GM18520 (cell line): Measurements from ENCODE around the gene CCDC112.
A peak's percentile ranks its signal among the peaks of the same experiment; 100 is the strongest.
"Not testable (repeated sequence)": the region's sequence is repeated elsewhere in the genome, so short reads cannot be mapped to it uniquely, and the experiment has no call there.

Experiments used
- ATAC-seq: cut with Tn5 transposase; IDR thresholded peaks from one replicate; pipeline ENCODE4 v1.9.1; 2021; ENCODE audit not compliant: unreplicated experiment

CCDC112 gene

DNA sequence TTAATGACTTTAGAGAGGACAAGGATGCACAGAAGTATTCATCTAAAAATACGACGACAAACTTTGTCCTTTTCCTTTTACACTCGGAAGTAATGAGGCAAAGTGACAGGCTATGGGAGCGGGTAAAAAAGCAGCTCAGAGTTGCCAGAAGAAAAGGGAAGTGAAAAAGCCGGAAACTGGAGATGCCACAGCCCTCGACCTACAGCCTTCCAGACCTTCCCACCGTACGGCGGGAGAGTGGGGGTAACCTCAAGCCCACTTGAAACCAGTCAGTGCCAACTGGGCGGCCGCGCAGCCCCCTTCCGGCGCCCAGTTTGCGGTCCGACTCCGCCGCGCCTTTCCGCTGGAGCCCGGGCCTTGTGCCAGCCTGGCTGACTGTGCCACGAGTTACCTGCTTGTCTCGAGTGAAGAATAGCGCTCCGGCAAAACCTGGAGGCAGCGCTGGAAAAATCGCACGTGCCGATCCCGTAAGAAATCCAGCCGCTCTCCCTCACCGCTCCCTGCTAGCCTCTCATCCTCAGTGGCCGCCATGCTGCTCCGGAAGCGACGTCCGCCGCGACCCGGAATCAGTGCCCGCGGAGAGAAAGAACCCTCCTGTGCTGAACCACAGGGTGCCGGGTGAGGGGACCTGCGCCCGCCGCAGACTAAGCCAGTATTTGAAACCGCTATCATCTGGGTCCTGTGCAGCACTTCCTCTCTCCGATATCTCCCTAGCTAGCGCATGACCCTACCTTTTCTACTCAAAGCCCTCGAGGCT lies 34.0 kb downstream of the CCDC112 start, which contains the start of gene PGGT1B:
Gene PGGT1B, minus strand, starts transcription at position 557 of the 757 bp plus-strand sequence. Its CDS starts 26 bp downstream, at position 531.
- peak; percentile 68 for ATAC-seq

GRCh38 chr5:115262011-115262320 lies 34.5 kb downstream of the CCDC112 start:
- peak; percentile 17 for ATAC-seq

- ATAC-seq, result no peak
Observed at GRCh38 chr5:115260248-115260647, 36.2 kb downstream of the CCDC112 start.

GRCh38 chr5:115257981-115258380 lies 38.5 kb downstream of the CCDC112 start:
- no peak for ATAC-seq

GRCh38 chr5:115249379-115249778 lies 47.1 kb downstream of the CCDC112 start:
- not testable (repeated sequence) for ATAC-seq

DNA sequence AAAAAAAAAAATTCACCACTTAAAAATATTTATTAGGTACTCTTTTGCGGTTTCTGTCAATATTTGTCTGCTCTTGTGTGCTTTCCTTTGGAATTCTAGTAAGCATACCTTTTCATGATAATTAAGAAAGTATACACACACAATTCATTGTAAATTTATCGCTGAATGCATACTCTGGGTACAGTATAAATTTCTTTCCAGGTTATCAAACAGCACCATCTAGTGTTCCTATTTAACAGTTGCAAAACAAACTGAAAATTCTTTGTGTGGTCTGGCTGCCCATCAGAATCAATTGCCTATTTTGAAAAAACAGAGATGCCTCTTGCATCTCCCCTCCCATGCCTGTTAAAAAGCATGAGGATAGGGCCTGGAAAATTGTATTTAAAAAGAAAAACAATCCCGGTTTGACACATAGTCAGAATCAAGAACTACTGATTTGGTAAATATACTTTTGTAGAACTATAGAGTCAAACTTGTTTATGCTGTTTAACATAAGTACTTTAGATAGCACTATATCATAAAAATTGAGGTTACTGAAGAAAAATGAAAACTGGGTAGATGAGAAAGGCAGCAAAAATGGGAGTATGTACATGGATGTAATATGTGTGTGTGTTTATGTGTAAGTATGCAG lies 50.0 kb downstream of the CCDC112 start:
- no peak for ATAC-seq

DNA sequence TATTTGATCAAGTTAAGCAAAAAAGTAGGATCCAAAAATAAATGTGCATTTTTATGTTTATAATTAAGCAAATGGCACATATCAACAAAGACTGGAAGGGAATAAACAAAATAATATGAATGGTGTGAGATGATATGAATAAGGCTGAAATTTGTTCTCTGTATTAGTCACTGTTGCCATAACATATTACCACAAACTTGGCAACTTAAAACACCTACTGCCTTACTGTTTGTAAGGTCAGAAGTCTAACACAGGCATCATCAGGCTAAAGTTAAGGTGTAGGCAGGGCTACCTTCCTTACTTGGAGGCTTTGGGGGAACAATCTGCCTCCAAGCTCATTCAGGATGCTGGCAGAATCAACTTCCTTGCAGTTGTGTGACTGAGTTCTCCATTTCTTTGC lies 53.0 kb downstream of the CCDC112 start:
- peak; percentile 94 for ATAC-seq

DNA sequence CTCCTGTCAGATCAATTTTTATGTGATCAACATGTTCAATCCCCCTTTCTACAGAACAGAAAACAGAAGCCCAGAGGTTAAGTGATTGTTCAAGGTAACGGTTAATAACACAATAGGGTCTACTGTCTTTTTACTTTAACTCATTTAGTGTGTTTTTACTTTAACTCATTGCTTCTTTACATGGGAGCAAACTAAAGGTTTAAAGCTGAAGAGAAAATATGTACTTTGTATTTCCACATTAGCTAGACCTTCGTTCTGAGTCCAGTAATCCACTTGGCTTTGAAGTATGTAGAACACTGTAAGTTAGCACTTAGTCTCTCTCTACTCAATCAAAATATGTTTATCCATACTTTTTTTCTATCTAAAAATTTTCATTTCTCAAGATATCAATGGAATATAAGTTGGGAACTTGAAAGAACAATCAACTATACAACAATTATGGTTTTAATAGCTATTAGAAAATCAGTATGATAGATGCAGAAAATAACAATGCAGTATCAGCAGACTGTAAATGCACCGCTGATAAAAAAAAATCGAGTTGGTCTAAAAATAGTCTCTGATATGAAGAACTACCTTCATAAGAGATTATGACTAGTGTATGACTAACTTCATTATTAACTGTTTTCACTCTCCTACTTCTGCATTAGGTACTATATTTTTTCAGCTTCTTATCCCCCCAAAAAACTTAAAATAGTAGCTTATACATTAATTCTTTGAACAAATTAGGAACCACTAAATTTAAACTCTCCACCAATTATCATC lies 54.4 kb downstream of the CCDC112 start:
- ATAC-seq, result no peak

DNA sequence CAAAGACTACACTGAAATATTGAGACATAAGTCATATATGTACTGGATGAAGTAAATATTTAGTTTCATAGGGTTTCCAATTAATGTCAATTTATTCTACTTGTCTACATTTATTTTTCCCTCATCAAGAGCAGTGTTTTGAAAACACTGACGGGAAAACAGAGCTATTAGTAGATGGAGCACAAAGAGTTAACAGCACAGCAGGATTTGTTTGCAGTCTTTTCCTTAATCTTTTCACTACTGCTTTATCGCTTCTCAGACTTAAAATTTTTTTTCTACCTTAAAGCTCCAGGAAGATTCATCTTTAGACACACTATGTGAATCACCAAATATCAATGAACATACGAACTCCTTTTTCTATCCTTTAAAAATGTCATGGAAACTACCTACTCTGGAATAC lies 59.4 kb downstream of the CCDC112 start:
- ATAC-seq, result no peak

DNA sequence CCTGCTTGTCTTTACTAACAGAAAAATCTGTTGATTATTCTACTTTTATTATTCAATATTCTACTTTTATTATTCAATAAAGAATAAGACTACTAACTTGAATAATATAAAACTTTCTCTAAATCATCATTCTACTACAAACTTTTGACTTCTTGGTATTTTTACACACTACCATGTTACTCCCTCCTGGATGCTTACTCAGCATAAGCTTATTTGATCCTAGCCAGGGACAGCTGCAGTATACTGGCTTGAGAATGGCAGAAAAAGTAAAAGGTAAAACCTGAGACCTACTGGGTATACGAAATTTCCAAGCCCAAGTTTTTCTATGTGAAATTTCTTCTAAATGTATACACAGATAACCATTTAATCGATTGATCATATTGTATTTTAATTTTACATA lies 59.9 kb downstream of the CCDC112 start:
- ATAC-seq, result no peak

GRCh38 chr5:115231598-115231997 lies 64.9 kb downstream of the CCDC112 start:
- ATAC-seq, result no peak

GRCh38 chr5:115229606-115230005 lies 66.8 kb downstream of the CCDC112 start:
- no peak for ATAC-seq

- ATAC-seq, result no peak
Observed at GRCh38 chr5:115227281-115227680, 69.2 kb downstream of the CCDC112 start.
